H1 (cell line): Measurements from ENCODE around the gene ADGRB3. TPM values are rescaled to one million over a fixed set of nuclear protein-coding genes. Genes with fewer than 3 reads are reported as not detected.

Experiments used
- BACH1 ChIP-seq: IDR thresholded peaks from 2 replicates; pipeline ENCODE4 v1.6.1; 2012; ENCODE audit warnings: low read length, improper control_type of control experiment
- CHD2 ChIP-seq: IDR thresholded peaks from 2 replicates; pipeline ENCODE4 v1.6.1; 2012; ENCODE audit warnings: low read length, improper control_type of control experiment
- EP300 ChIP-seq, 2 experiments: IDR thresholded peaks; 1 replicate in 1 of 2; 2 replicates in 1 of 2; pipeline ENCODE4 v1.6.1; 2011 to 2012; ENCODE audit warnings: low read depth in 2 of 2, low read length in 2 of 2, mild to moderate bottlenecking in 2 of 2, borderline replicate concordance in 1 of 2, inconsistent platforms in 1 of 2, moderate library complexity in 1 of 2
- HDAC6 ChIP-seq: IDR thresholded peaks from one replicate; pipeline ENCODE4 v1.7.1; 2012; ENCODE audit warnings: low read depth, mild to moderate bottlenecking, inconsistent platforms, low read length, moderate library complexity
- RFX5 ChIP-seq: IDR thresholded peaks from 2 replicates; pipeline ENCODE4 v1.6.1; 2011; ENCODE audit warnings: low read depth, low read length, improper control_type of control experiment, borderline replicate concordance
- SP4 ChIP-seq: IDR thresholded peaks from 2 replicates; pipeline ENCODE4 v1.6.1; 2012; ENCODE audit warnings: low read length, inconsistent platforms
- polyA plus RNA-seq, 7 experiments: library from polyadenylated mRNA; depleted of rRNA in 3 of 7; stranded (reverse) in 5 of 7; unstranded in 2 of 7; fragments of >200 nt in 5 of 7; fragments of 200-250 nt in 2 of 7; gene quantifications; 1 replicate in 5 of 7; 2 replicates in 1 of 7; 4 replicates in 1 of 7; pipeline versions ENCODE4 v1.2.1 to v1.2.3, GENCODE V29; 2011 to 2013; ENCODE audit warnings: missing spikeins in 2 of 7, mixed read lengths in 2 of 7
- total RNA-seq: library from RNA; stranded (reverse); fragmentation: NEBNext Ultra II Directional; extraction: Animal tissue kit (Norgen Biotek cat#: 25700); gene quantifications from 2 replicates; pipeline ENCODE4 v1.2.1, GENCODE V29; 2021
- TF ChIP-seq, protein P1 (sequence below): IDR thresholded peaks from 2 replicates; pipeline ENCODE4 v1.6.1; 2012; ENCODE audit warnings: low read length, inconsistent platforms

Gene ADGRB3
- total and polyA plus RNA-seq, 2 of the 8 experiments (the other 6 are each of a cell fraction or from before 2014, with no cell fraction given) = 0.35 to 1.2 TPM

DNA sequence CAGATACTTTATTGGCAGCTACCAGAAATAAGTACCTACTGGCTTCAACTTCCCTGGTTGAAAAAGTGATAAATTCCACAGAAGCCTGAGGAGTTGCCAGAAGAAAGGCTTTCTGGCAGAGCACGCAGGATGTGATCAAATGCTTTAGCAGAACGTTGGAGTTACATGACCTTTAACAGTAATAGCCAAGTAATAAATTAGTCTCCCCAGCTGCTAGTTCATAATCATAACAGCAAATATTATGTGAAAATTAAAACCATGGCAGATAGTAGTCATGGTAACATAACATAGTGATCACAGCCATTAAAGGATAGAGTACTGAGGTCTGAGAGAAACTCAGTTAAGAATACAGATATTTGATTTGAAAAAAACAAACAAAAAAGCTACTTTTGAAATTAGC lies 567.7 kb downstream of the ADGRB3 start (continued):
- TF ChIP-seq, protein P1, sequence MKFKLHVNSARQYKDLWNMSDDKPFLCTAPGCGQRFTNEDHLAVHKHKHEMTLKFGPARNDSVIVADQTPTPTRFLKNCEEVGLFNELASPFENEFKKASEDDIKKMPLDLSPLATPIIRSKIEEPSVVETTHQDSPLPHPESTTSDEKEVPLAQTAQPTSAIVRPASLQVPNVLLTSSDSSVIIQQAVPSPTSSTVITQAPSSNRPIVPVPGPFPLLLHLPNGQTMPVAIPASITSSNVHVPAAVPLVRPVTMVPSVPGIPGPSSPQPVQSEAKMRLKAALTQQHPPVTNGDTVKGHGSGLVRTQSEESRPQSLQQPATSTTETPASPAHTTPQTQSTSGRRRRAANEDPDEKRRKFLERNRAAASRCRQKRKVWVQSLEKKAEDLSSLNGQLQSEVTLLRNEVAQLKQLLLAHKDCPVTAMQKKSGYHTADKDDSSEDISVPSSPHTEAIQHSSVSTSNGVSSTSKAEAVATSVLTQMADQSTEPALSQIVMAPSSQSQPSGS = no peak
- no peak for TF ChIP-seq BACH1
- TF ChIP-seq EP300 (IDR thresholded peaks at IDR 0.05; ENCODE audit: borderline replicate concordance in 1 of 2, low read depth in 2 of 2, low read length in 2 of 2) = no peak
- no peak for TF ChIP-seq RFX5
- TF ChIP-seq CHD2 = no peak
- no peak for TF ChIP-seq SP4
- TF ChIP-seq HDAC6 = no peak
